GM18520 (cell line): ENCODE results near the gene NT5DC1.

ENCODE experiments used
- ATAC-seq: cut with Tn5 transposase; IDR thresholded peaks from one replicate; pipeline ENCODE4 v1.9.1; 2021; ENCODE audit not compliant: unreplicated experiment

NT5DC1 gene

DNA sequence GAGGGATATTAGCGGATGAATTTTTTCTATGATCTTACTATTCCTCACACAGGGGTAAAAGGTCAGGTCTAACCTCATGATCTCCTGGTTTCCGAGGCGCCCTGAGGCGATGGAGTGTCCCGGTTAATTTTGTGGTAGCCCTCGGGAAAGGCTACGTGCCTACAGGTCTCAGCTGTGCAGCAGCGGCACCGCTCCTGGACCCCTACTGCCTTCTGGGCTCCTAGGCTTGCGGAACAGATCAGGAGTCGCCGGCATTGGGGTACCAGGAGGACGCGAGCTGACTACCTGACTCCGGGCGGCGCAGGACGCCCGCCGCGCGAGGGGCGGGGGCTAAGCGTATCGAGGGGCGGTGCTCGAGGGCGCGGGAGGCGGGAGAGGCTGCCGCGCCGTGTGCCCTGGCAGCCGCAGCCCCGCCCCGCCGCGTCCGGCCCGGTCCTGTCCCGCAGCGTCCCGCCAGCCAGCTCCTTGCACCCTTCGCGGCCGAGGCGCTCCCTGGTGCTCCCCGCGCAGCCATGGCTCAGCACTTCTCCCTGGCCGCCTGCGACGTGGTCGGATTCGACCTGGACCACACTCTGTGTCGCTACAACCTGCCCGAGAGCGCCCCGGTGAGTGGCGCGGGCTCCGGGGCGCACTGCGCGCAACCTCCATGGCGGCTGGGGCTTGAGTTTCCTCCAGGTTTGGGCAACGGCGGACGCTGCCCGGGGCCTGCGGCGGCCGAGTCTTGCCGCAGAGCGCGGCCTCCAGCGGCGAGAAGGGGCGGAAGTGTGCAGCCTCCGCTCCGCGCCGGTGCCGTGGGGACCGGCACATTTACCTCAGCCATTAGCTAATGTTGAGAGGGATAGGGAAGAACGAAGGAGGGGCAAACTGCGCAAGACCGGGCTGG is at the start of gene NT5DC1:
NT5DC1 (plus strand) TSS at position 435 of the 883 bp plus-strand sequence; CDS start at position 513, 78 bp downstream.
- ATAC-seq = peak; percentile 80

DNA sequence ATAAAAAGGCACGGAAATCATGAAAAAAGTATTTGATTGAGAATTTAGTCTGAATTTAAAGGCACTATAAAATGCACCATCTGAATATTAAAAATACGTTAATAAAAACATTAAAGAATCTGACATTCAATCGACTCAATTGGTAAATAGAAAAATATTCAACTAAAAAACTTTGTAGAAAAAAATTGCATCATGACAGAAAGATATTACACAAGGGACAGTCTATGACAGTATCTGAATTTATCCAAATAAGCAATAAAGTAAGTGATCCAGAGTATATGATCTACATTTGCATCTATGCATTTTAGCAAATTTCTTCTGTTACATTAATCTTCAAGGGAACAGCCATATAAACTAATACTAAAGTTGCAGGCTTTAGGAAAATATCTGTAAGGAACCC is 49.4 kb upstream of the NT5DC1 start:
- no peak for ATAC-seq

DNA sequence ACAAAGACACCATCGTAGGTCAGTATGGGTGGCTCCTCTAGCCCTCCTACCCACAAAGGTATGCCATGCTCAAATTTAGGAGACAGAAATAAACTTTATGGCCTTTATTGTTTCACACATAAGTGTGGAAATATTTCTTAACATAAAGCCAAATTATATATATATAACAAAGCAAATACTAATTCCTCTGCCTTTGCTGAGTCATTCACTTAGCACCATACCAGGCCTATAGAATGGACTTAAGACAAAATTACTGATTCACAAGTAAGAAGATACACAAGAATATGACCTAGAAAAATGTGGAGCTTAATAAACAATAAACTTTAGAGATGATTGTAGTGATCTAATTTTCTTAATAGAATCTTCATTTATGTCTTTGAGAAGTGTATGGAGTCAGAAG is 45.1 kb upstream of the NT5DC1 start:
- ATAC-seq = no peak

DNA sequence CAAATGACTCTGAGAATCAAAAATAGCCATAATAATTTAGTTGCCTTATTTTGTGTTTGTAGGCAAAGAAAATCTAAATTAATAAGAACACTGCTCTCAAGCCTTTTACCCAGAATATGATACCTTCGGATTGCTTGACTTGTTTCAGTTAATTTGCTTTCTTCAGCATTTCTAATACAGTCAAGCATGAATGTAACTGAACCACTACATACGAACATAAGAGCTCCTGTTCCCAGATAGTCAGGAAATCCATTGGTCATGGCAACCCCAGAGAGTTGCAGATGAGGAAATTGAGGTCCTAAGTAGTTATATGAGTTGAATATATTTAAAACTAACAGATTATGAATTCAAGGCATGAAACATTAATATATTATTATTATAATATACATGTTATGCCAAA is 42.9 kb upstream of the NT5DC1 start:
- no peak for ATAC-seq

- peak; percentile 84 for ATAC-seq
Observed at GRCh38 chr6:116059713-116060571, 40.7 kb upstream of the NT5DC1 start.

DNA sequence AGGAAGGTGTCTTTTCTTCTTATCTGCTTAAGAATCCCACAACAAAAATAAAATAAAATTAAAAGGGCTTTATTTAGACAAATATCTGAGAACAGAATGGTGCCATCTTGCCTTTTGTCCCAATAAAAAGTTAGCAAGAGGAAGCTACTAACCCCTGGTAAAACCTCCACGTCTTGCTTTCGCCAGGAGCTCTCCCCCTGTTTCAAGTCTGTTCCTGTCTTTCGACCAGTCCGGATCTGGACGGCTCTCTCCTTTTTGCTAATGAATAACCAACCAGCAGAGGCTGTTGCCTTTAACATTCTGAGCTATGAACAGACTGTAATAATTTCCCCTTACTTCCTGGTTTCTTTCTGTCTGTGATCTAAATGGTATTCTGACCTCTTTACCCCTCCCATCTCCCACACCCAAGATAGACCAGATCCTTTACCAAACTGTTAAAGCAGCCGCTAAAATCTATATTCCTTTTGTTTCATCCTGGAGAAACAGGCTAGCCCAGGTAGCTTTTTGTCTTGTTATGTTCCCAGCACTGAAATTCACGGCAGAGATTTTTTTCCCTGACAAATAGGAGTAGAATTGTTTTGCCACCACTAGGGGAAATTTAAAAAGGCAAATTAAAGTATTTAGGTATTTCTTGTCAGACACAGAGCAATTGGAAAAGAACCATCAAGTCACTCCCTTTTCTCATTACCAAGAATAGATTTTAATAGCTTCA is 39.9 kb upstream of the NT5DC1 start, which contains the start of gene FRK:
FRK (minus strand) TSS at position 320 of the 712 bp plus-strand sequence. CDS start 580 bp downstream, outside the sequence.
- peak; percentile 26 for ATAC-seq

GRCh38 chr6:116062496-116062895 is 38.2 kb upstream of the NT5DC1 start:
- ATAC-seq = no peak

DNA sequence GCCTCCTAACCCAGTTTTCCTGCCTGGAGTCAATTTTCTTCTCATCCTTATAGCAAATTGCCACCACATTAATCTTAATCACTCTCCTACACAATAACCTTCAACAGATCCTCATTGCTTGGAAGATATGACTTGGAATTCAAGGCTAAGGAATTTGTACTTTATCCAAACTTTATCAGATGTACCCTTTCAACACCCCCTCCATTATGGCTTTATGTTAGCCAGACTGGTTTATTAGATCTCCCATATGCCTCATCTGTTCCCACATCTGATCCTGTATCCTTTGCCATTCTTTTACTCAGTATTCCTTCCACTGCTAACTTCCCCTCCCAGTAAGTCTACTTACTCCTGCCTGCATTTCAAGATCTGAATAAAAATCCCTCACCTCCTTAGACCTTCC is 36.0 kb upstream of the NT5DC1 start:
- no peak for ATAC-seq

DNA sequence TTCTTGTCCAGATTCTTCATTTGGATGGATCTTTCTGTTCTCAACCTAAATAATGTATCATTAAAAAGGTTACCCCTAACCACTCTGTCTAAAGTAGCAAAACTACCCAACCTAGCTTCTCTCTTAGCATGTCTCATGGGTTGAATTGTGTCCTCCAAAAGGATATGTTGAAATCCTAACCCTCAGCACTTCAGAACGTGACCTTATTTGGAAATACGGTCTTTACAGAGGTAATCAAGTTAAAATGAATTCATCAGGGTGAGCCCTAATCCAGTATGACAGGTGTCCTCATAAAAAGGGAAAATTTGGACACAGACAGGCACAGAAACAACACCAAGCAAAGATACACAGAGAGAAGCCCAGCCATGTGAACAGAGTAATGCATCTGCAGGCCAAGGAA is 33.9 kb upstream of the NT5DC1 start:
- ATAC-seq = no peak

- ATAC-seq = no peak
Observed at GRCh38 chr6:116070101-116070500, 30.6 kb upstream of the NT5DC1 start.

- no peak for ATAC-seq
Observed at GRCh38 chr6:116070616-116071389, 29.9 kb upstream of the NT5DC1 start.

- ATAC-seq = no peak
Observed at GRCh38 chr6:116072368-116072767, 28.3 kb upstream of the NT5DC1 start.

DNA sequence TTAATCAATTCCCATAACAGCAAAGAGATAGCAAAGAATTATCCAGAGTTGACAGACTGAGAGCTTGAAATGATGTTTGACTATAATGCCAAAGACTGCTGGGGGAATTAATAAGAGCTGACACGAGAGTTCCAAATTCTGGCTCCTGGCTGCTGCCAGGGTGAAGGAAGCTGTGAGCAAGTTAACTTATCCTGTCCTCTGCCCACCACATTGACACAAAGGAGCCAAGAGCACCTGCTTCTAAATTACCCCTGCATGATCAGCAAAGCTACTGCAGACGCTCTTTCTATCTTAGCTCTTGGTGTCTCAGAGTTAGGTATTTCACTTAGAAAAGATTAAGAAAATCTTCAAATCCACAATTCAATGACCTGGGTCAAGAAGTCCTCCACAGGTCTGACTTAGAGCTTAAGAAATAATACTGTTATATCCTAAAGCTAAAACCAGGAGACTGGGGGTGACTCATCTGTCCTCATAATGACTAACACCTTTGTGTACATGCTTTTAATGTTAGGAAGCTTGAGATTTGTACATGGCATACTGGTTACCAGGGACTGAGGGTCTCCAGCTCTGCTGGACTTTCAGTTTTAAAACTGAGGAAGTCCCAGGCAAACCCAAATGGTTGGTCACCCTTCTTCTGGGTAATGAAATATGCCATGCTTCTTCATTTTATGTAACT is 26.8 kb upstream of the NT5DC1 start:
- ATAC-seq = no peak

- no peak for ATAC-seq
Observed at GRCh38 chr6:116074732-116075390, 25.8 kb upstream of the NT5DC1 start.

- no peak for ATAC-seq
Observed at GRCh38 chr6:116078522-116078921, 22.1 kb upstream of the NT5DC1 start.

DNA sequence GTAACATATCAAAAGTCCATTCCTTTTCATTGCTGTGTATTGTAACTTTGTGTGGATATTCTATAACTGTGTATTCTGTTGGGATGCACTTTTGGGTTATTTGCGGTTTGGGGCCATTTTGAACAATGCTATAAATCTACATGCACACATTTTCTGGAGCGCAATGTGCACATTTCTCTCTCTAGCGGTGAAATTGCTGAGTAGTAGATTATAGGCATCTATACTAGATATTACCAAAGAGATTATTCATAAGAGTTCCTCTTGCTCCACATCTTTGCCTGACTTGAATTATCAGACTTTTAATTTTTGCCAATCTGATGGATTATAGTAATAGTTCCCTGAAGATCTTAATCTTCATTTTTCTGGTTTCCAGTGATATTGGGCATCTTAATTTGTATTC is 21.7 kb upstream of the NT5DC1 start:
- no peak for ATAC-seq

DNA sequence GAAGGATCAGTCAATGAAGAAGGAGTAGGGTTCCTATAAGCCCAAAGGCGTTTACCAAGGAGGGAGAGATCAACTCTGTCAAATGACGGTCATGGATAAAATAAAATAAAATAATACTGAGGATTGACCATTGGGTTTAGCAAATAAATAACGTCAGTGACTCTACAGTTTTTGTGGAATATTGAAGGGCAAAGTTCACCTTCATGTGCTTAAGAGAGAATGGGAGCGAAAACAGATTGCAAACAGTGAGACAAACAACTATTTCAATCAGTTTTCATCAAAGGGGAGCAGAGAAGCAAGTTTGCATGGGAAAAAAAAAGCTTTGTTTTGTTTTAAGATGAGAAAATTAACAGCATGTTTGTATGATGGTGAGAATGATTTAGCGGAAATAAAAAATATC is 17.6 kb upstream of the NT5DC1 start:
- no peak for ATAC-seq

DNA sequence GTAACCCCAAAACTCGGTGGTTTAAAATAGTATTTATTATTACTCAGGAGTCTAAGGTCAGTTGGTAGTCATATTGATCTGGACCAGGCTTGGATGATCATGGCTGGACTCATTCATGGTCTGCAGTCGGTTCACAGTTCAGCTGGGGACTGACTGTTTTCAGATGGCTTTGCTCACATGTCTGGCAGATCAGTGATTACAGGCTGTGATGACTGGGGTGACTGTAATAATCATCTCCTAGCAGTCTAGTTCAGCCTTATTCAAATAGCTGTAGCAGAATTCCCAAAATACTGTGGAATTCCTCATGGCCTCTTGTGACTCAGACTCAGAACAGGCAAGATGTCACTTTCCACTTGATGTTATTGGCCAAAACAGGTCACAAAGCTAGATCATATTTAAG is 16.4 kb upstream of the NT5DC1 start:
- ATAC-seq = no peak

DNA sequence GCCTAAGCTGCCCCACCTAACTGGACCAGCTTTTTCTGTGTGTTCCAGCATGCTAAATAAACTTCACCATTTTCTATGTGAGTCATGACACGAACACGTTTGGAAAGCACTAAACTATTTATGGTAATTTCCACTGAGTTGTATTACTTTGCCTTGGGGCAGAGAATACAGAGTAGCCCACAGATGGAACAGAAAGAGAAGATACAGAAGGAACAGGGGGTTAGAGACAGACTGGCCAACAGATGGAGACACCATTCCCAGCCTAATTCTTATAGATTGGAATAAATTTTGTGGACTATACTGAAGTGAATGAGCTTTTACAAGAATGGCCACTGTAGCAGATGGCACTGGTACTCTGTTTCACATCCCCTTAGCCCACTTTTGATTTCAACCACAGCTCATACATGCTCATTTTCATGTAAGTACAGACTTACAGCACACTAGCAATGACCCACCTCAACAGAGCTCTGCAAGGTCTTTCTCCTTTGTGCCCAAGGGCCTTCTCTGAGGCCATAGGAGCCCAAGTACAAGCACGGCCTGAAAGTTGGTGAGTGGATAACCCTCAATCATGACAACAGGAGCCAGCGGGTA is 13.1 kb upstream of the NT5DC1 start:
- ATAC-seq = peak; percentile 90
